ENCODE results near the gene TLX1.

The TLX1 gene

DNA sequence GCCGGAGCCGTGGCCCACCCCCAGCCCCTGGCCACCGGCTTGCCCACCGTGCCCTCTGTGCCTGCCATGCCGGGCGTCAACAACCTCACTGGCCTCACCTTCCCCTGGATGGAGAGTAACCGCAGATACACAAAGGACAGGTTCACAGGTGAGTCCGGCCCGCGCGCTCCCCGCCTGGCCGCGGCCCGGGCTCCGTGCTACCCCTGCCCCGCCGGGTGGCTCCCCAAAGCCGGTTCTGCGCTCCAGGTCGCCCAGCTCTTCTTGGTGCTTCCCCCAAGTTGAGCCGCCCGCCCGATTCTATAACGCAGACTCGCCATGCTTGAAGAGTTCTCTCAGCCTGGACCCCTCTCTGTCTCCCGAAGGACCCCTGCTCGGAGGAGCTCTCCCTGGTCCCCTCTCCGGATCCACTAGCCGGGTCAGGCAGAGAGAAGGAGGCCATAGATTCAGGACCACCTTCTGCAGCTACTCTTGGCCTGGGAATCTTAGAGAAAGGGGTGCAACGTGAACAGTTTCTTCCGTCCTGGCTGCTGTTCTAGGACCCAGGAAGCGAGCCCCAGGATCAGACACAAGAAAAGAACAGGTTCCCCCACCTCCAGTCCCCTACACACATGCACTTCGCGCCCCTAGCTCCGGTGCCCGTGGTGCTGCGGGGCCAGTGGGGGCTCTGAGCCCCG lies 999 bp downstream of the TLX1 start:
- Histone ChIP-seq H3K9me3 (ENCODE audit: control insufficient read depth, low read length) (no peaks in the 10 kb centered on the region), H3K4me1 (ENCODE audit: control insufficient read depth, insufficient read depth, low read length) (peaks cover 34% of the 10 kb centered on the region), H3K9ac (ENCODE audit: low read length) (no peak overlapping the region), H3K27me3 (ENCODE audit: control insufficient read depth, insufficient read depth, low read length) (peaks cover 97% of the 10 kb centered on the region), H3K36me3 (ENCODE audit: control insufficient read depth, insufficient read depth, low read length) (no peaks in the 10 kb centered on the region), H3K4me3 (ENCODE audit: low read length) (no peak overlapping the region)

DNA sequence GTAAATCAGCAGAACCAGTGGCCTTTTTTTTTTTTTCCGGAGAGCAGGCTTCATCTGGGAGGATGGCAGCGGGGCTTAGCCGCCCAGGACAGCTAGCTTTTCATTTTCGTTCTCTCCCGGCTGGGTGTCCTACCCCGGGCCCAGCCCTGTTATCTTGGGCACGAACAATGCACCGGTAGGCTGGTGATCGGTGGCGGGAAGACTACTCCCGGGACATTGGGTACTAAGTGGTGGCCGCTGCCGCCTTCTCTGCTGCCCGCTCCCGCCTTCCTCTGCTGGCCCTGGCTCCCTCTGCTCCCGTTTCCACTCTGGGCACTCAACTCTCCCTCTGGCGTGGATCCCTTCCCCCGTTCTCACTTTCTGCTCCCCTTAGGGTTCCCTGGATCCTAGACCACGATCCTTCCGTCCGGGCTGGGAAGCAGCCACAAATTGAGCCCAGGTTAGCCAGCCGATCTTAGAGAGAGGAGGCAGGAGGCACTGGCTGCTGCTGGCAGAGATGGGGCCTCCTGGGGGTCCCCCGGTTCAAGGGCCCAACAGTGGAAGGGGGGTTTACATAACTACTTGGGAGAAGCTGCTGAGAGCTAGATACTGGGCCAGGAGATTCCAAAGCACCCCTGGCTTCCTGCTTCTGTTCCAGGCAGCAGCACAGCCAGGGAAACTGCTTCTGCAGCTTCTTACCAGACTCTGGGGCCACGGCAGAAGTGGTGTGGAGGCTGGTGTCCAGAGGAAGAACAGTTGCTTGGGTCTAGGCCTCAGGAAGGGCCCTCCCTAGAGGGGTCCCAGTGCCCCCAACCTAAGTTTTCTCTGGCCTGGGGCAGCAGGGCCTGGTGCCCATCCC lies 1.8 kb downstream of the TLX1 start:
- Histone ChIP-seq H3K9ac (ENCODE audit: low read length) (no peak overlapping the region), H3K4me1 (ENCODE audit: control insufficient read depth, insufficient read depth, low read length) (peaks cover 34% of the 10 kb centered on the region), H3K27me3 (ENCODE audit: control insufficient read depth, insufficient read depth, low read length) (peaks cover 99% of the 10 kb centered on the region), H3K4me3 (ENCODE audit: low read length) (no peak overlapping the region), H3K36me3 (ENCODE audit: control insufficient read depth, insufficient read depth, low read length) (no peaks in the 10 kb centered on the region), H3K9me3 (ENCODE audit: control insufficient read depth, low read length) (no peaks in the 10 kb centered on the region)

DNA sequence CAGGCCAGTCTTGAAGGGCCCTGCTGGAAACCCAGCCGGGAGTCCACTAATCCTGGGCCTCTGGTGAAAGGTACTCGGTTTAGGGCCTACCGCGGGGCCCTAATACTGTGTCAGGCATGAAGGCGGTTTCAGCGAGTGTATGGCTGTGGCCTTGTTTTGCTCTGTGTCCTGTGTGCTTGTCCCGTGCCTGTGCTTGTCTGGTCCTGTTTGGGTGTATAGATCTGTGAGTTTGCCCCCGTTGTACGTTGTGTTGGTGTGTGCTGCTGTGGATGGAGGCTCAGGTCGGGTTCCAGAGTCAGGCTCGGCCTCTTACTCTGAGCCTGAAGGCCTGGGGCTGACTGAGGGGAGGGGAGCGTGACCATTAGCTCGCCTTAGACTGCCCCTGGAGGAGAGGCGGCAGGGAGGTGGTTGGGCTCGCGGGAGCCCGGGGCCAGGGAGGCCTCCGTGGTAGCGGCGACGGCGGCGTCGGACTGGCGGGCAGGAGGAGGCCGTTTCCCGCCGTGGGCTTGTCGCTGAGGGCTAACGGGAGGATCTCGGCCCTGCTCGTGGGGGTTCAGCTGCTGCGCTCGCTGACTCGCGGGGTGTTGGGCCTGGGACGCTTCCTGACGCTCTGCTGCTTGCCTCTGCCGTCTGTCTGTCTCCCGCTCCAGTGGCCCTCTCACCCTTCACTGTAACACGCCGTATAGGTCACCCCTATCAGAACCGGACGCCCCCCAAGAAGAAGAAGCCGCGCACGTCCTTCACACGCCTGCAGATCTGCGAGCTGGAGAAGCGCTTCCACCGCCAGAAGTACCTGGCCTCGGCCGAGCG lies 2.6 kb downstream of the TLX1 start:
- Histone ChIP-seq H3K27me3 (ENCODE audit: control insufficient read depth, insufficient read depth, low read length) (peaks cover 99% of the 10 kb centered on the region), H3K4me3 (ENCODE audit: low read length) (no peak overlapping the region)

DNA sequence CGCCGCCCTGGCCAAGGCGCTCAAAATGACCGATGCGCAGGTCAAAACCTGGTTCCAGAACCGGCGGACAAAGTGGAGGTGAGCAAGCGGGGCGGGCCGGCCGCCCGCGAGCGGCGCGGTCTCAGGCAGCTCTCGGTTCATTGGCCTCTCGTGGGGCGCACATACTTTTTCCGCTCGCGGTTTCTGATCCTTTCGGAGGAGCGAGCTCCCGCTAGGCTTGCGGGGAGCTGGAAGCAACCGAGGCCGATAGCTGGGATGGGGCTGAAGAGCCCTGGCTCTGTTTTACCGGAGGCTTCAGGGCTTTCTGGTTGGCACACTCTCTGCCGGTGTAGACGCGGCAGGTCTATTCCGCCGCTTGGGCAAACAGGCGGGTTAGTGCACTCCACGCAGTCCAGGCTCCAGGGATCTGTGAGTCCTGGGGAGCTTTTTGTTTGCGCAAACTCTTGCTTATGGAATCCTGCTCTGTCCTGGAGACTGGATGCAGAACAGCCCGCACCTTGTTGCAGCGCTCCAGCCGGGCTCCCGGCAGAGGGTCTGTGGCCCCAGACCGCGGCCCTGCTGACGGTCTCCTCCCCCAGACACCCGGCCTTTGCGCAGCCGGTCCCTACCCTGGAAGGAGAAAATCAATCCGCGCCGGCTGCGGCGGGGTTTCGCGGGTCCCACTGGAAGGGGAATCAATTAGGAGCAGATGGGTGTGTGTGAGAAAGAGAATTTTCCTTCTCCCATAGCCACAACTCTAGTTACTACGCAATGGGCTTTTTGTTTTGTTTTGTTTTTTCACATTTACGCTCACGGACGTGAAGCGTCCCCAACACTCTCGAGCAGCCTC lies 3.4 kb downstream of the TLX1 start:
- no peaks in the 10 kb centered on the region for H3K9me3 ChIP-seq (ENCODE audit: control insufficient read depth, low read length)
- H3K4me3 ChIP-seq (ENCODE audit: low read length) = no peak overlapping the region
- peaks cover 100% of the 10 kb centered on the region for H3K27me3 ChIP-seq (ENCODE audit: control insufficient read depth, insufficient read depth, low read length)
- no peak overlapping the region for H3K9ac ChIP-seq (ENCODE audit: low read length)
- H3K36me3 ChIP-seq (ENCODE audit: control insufficient read depth, insufficient read depth, low read length) = no peaks in the 10 kb centered on the region
- H3K4me1 ChIP-seq (ENCODE audit: control insufficient read depth, insufficient read depth, low read length) = peaks cover 34% of the 10 kb centered on the region

More for the DNA sequence above, 2.6 kb downstream of the TLX1 start:
- Histone ChIP-seq H3K9ac (ENCODE audit: low read length) (no peak overlapping the region), H3K4me1 (ENCODE audit: control insufficient read depth, insufficient read depth, low read length) (peaks cover 34% of the 10 kb centered on the region), H3K36me3 (ENCODE audit: control insufficient read depth, insufficient read depth, low read length) (no peaks in the 10 kb centered on the region), H3K9me3 (ENCODE audit: control insufficient read depth, low read length) (no peaks in the 10 kb centered on the region)

DNA sequence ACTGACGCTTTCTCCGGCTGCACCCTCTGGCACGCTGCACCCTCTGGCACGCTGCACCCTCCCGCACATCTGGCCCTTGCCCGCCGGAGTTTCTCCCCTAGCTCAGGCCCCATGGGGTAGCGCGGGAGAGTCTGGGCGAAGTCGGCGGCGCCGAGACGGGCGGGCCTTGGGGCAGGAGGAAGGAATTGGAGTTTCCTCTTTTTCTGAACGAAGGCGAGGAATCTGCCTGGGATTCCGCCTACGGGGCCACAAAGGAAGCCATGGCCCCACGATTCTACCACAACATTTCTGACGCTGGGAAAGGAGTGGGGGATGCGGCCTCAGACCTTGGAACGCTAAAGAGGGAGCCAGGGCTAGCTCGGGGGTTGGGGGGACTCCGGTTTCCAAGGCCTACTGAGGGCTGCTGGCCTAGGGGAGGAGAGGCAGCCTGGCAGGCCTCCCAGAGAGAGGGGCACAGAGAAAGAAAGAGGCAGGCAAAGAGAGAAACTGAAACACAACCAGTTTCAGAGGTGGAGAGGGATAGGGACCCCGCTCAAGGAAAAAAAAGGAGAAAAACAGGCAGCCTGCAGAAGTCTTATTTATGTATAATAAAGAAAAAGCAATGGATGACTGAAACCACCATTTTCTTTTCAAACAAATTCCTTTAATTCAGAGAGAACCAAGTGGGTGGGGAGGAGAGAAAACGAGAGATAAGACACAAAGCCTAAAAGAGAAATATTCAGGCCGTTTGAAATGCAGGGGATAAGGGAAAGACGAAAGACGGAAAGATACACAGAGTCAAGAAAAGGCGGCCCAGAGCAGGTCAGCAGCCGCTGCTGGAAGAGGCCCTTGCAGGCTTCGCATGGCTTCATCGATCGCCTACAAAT lies 4.3 kb downstream of the TLX1 start:
- H3K36me3 ChIP-seq (ENCODE audit: control insufficient read depth, insufficient read depth, low read length) = no peaks in the 10 kb centered on the region
- H3K9ac ChIP-seq (ENCODE audit: low read length) = no peak overlapping the region
- peaks cover 37% of the 10 kb centered on the region for H3K4me1 ChIP-seq (ENCODE audit: control insufficient read depth, insufficient read depth, low read length)
- H3K27me3 ChIP-seq (ENCODE audit: control insufficient read depth, insufficient read depth, low read length) = peaks cover 100% of the 10 kb centered on the region
- H3K9me3 ChIP-seq (ENCODE audit: control insufficient read depth, low read length) = no peaks in the 10 kb centered on the region
- no peak overlapping the region for H3K4me3 ChIP-seq (ENCODE audit: low read length)

DNA sequence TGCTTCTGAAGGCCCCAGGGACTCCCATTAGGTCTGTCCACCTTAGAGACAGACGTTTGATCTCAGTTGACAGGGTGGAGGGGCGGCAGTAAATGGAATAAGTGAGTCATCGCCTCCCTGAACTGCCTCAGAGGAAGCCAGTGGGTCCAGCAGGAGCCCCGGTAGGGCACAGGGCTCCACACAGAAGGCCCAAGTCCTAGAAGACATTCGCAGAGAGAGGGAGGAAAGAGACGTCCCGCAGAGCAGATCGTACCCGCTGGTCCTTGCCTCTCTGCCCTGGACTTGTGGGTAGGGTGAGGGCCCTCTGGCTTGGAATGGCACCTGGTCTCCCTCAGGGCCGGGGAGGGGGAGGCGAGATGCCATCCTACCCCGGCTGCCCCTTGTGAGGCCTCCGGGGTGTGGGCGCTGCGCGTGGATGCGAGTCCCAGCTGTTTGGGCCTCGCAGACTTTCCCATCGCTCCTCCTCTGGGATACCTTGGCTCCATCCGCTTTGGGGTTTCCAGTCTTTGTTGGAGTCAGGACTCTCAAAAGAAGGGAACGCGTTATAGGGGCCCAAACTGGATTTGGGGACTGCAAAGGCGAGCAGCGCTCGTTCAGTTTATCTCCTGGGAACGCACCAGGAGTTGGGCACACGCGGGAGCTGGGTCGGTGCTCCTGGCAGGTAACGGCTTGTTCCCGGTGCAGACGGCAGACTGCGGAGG lies 5.1 kb downstream of the TLX1 start:
- peaks cover 36% of the 10 kb centered on the region for H3K4me1 ChIP-seq (ENCODE audit: control insufficient read depth, insufficient read depth, low read length)
- H3K4me3 ChIP-seq (ENCODE audit: low read length) = no peak overlapping the region
- H3K9me3 ChIP-seq (ENCODE audit: control insufficient read depth, low read length) = no peaks in the 10 kb centered on the region
- no peak overlapping the region for H3K9ac ChIP-seq (ENCODE audit: low read length)
- H3K36me3 ChIP-seq (ENCODE audit: control insufficient read depth, insufficient read depth, low read length) = no peaks in the 10 kb centered on the region
- H3K27me3 ChIP-seq (ENCODE audit: control insufficient read depth, insufficient read depth, low read length) = peaks cover 100% of the 10 kb centered on the region

DNA sequence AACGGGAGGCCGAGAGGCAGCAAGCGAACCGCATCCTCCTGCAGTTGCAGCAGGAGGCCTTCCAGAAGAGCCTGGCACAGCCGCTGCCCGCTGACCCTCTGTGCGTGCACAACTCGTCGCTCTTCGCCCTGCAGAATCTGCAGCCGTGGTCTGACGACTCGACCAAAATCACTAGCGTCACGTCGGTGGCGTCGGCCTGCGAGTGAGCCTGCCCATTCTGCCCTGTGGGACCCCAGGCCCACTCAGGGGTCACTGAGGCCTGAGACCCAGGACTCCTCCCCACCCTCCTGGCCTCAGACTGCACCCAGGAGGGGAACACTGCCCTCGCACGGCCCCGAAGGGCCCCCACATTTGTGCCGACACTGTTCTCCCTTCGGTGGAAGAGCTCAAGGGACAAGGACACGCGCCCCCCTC lies 5.6 kb downstream of the TLX1 start:
- Histone ChIP-seq H3K4me1 (ENCODE audit: control insufficient read depth, insufficient read depth, low read length) (peaks cover 33% of the 10 kb centered on the region), H3K9ac (ENCODE audit: low read length) (no peak overlapping the region)

DNA sequence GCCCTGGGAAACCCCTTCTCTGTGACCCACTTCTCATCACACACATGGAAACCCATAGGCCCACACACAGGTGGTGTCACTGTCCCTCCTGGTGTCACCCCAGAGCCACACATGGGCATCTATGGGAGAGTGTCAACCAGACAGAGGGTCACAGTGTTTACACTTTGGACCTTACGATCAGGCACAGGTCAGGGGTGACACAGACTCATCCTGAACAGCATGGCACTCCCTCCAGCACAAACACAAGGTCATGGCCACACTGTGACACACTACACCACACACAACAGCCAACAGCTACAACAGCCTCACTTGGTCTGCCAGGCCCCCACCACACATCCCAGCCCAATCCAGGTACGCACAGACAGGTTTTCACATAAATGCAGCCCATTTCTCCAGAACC lies 6.2 kb downstream of the TLX1 start:
- peaks cover 100% of the 10 kb centered on the region for H3K27me3 ChIP-seq (ENCODE audit: control insufficient read depth, insufficient read depth, low read length)
- H3K4me1 ChIP-seq (ENCODE audit: control insufficient read depth, insufficient read depth, low read length) = peaks cover 28% of the 10 kb centered on the region
- no peak overlapping the region for H3K4me3 ChIP-seq (ENCODE audit: low read length)
- no peaks in the 10 kb centered on the region for H3K9me3 ChIP-seq (ENCODE audit: control insufficient read depth, low read length)
- H3K36me3 ChIP-seq (ENCODE audit: control insufficient read depth, insufficient read depth, low read length) = no peaks in the 10 kb centered on the region
- H3K9ac ChIP-seq (ENCODE audit: low read length) = no peak overlapping the region

More for the DNA sequence above, 5.6 kb downstream of the TLX1 start:
- no peaks in the 10 kb centered on the region for H3K9me3 ChIP-seq (ENCODE audit: control insufficient read depth, low read length)
- peaks cover 100% of the 10 kb centered on the region for H3K27me3 ChIP-seq (ENCODE audit: control insufficient read depth, insufficient read depth, low read length)
- H3K4me3 ChIP-seq (ENCODE audit: low read length) = no peak overlapping the region
- H3K36me3 ChIP-seq (ENCODE audit: control insufficient read depth, insufficient read depth, low read length) = no peaks in the 10 kb centered on the region

DNA sequence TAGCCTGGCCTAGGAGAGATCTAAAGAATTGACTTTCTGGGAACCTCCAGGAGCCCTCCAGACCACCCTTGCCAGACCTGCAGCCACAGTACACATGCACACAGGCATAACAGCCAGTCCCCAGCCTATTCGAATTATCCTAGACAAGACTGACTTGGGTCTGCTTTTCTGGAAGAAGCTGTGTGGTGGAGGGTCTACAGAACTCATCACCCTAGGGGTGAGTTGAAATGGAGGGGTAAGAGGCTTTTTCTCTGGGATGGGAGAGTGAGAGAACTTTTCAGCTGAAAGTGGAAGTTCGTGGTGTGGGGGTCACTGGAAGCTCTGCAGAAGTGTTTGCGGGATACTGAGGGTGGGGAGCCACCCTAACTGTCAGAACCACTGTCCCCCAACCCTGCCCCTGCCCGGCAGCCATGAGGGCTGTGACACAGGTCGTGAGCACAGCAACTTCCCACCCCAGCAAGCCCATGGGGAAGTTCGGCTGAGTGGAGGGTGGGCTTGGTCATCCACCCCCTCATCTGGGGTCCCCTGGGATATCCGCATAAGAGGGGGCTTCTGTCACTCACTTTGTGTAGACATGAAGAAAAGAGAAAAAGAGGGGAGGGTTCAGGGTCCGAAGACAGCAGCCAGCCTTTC lies 7.8 kb downstream of the TLX1 start:
- H3K4me3 ChIP-seq (ENCODE audit: low read length) = no peak overlapping the region
- H3K9ac ChIP-seq (ENCODE audit: low read length) = no peak overlapping the region
- no peaks in the 10 kb centered on the region for H3K9me3 ChIP-seq (ENCODE audit: control insufficient read depth, low read length)
- H3K36me3 ChIP-seq (ENCODE audit: control insufficient read depth, insufficient read depth, low read length) = no peaks in the 10 kb centered on the region
- H3K27me3 ChIP-seq (ENCODE audit: control insufficient read depth, insufficient read depth, low read length) = peaks cover 100% of the 10 kb centered on the region
- peaks cover 27% of the 10 kb centered on the region for H3K4me1 ChIP-seq (ENCODE audit: control insufficient read depth, insufficient read depth, low read length)

DNA sequence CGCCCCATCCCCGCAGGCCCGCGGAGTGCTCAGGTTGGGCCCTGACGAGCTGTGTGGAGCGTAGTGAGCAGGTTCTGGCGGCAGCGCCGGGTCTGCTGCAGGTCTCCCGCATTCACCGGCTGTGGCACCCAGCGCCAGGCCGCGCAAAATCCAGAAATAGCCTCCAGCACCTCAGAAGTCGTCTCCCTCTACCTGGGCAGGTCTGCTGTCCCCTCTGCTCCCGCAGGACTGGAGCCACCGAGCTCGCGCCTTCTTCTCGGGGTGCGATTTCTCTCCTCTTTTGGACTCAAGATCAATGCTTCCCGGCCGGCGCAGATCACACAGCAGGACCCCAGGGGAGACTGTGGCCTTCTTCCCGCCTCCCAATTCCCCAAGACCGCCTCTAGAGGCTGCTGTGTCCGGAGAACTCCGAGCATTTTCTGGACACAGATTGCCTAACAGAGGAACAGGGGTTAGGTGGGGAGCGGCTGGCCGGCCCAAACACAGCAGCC lies 8.4 kb downstream of the TLX1 start:
- H3K27me3 ChIP-seq (ENCODE audit: control insufficient read depth, insufficient read depth, low read length) = peaks cover 100% of the 10 kb centered on the region
- H3K4me1 ChIP-seq (ENCODE audit: control insufficient read depth, insufficient read depth, low read length) = peaks cover 23% of the 10 kb centered on the region
- H3K9ac ChIP-seq (ENCODE audit: low read length) = no peak overlapping the region
- no peak overlapping the region for H3K4me3 ChIP-seq (ENCODE audit: low read length)
- no peaks in the 10 kb centered on the region for H3K36me3 ChIP-seq (ENCODE audit: control insufficient read depth, insufficient read depth, low read length)
- no peaks in the 10 kb centered on the region for H3K9me3 ChIP-seq (ENCODE audit: control insufficient read depth, low read length)
